Middle frontal gyrus (tissue), 1 donor: ENCODE measurements around the gene DHFR2.
"Not testable (repeated sequence)": the region's sequence is repeated elsewhere in the genome, so short reads cannot be mapped to it uniquely, and the experiment has no call there.

ENCODE experiments used
- DNase-seq: peaks from one replicate; pipeline ENCODE4 v3.0.0-alpha.2; 2015; ENCODE audit warnings: low spot score; ENCODE audit errors: extremely low spot score

Gene DHFR2

DNA sequence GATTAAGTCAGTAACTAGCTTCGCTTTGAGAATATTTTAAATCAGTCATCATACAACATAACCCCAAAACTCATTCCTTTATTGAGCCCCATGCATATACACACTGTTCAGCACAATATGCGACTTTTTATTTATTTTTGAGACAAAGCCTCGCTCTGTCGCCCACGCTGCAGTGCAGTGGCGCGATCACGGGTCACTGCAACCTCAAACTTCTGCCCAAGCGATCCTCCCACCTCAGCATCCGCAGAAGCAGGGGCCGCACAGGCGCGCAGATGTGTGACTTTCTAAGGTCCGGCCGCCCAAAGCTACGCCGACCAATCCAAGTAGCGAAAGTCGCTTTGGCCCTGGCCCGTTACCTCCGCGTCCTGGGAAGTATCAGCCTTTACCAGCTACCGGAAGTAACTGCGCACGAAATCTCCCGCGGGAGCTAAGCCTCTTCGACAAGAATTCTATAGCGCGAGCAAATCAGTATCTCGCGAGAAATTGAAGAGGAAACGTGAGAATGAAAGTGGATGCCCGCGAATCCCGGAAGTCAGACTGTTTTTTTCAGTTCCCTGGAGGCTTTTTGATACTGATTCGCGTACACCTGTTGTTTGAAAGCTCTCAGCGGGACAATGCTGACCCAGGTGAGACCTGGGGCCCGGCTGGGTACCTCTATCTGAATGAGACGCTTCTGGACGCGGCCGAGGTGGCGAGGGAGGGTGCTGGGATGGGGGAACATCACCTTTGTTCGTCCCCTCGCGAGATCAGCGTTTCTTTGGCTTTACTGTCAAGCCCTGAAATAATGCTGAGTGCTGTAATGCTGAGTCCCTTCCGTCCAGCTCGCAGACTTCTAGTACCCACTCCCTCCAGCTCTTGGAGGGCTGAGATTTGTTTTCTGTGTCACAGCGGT, at the start of gene DHFR2, which contains the start of gene NSUN3:
Gene DHFR2, minus strand, starts transcription at position 404 of the 892 bp plus-strand sequence. CDS start 1,405 bp downstream, outside the sequence.
Gene NSUN3, plus strand, starts transcription at position 549 of the 892 bp plus-strand sequence. Its CDS starts 66 bp downstream, at position 615.
- DNase-seq = peak; percentile 89

GRCh38 chr3:94110854-94111253, 48.1 kb upstream of the DHFR2 start:
- DNase-seq = no peak

- not testable (repeated sequence) for DNase-seq
Measured at GRCh38 chr3:94110232-94110631, 47.5 kb upstream of the DHFR2 start.

- no peak for DNase-seq
Measured at GRCh38 chr3:94106268-94106667, 43.6 kb upstream of the DHFR2 start.

GRCh38 chr3:94101860-94102259, 39.1 kb upstream of the DHFR2 start:
- no peak for DNase-seq

- DNase-seq = no peak
Measured at GRCh38 chr3:94099311-94099710, 36.6 kb upstream of the DHFR2 start.

DNA sequence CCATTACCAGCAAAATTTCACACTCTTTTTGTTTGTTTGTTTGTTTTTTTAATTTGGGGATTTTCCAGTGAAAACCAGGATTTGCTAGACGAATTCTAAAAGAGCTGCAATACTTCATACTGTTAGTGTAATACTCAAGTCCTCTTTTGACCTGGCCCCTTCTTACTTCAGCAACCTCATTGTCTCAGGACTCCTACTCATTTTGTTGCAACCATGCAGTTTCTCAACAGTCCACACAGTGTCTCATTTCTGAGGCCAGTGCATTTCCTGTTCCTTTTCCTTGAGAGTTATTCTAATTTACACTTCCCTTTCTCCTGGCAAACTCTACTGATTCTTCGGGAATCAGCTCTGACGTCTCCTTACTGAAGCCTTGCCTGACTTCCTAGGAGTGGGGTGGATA, 35.7 kb upstream of the DHFR2 start:
- no peak for DNase-seq

DNA sequence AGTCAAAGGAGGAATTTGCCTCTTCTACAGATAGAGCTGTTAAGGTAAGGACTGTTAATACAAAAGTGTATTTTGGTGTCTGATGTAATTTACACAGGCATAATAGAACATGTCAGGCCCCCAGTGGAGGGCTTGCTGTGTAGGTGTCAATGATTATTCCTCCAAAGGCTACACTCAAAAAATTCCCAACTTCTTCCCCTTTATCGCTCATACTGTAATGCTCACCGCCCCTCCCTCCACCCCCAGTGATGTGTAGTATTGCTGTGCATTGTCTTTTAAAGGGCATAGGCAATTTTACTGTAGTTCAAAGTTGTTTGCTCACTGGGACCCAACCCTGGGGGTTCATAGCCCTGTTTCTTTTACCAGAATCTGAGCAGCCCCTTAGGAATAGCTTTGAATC, 32.4 kb upstream of the DHFR2 start:
- DNase-seq = no peak

DNA sequence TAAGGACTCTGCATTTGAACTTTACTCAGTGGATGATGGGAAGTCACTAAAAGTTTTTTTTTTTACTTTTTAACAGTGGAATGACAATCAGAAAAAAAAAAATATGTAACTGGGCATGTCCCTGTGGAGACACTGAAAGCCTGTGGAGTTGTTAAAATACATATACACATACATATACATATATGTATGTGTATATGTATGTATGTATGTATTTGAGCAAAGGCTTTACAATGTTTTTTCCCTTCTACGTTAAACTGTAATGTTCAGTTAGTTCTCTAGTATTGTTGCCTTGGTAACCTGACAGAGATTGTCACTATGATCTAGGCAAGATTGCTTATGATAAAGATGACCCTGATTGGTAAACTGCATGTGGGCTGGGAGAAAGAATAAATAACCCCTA, 30.4 kb upstream of the DHFR2 start:
- DNase-seq = no peak

GRCh38 chr3:94092086-94092485, 29.4 kb upstream of the DHFR2 start:
- DNase-seq = no peak

DNA sequence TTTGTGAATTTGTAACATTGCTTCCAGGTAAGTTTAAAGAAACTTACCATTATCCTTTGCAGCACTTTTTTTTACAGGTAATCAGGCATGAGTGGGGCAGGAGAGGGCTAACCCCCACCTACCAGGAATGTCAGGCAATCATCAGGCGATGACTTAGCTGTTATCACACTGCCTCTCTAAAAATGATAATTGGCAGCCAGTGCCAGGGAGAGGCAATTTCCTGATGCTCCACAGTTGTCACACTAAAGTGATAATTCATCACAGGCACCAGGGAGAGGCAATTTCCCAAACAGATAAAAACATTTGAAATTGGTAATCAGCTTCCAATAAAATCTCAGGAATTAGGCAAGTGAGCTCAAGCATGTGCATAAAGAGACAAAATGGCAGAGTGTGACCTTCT, 26.4 kb upstream of the DHFR2 start:
- no peak for DNase-seq

DNA sequence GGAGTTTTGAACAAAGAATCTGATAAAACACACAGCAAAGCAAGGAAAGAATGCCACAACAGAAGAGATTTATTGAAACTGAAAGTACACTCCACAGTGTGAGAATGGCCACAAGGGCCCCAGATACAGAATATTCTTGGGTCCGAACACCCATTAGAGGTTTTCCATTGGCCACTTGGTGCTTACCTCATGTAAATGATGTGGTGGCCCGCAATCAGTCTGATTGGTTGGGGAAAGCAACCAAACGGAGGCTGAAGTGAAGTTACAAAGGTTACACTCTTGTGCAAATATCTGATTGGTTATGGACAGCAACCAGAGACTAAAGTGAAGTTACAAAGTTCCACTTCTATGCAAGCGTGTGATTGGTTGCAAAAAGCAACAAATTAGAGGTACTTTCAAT, 20.5 kb upstream of the DHFR2 start:
- no peak for DNase-seq

- DNase-seq = no peak
Measured at GRCh38 chr3:94082391-94082937, 19.7 kb upstream of the DHFR2 start.

GRCh38 chr3:94081884-94082283, 19.2 kb upstream of the DHFR2 start:
- DNase-seq = no peak

DNA sequence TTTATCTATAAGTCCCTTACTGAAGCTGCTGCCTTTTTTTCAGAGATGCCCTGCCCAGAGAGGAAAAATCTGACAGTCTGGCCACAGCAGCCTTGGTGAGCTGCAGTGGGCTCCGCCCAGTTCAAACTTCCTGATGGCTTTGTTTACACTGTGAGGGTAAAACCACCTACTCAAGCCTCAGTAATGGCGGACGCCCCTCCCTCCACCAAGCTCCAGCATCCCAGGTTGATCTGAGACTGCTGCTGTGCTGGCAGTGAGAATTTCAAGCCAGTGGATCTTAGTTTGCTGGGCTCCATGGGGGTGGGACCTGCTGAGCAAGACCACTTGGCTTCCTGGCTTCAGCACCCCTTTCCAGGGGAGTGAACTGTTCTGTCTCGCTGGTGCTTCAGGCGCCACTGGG, 17.8 kb upstream of the DHFR2 start:
- not testable (repeated sequence) for DNase-seq

GRCh38 chr3:94076055-94076454, 13.3 kb upstream of the DHFR2 start:
- no peak for DNase-seq

DNA sequence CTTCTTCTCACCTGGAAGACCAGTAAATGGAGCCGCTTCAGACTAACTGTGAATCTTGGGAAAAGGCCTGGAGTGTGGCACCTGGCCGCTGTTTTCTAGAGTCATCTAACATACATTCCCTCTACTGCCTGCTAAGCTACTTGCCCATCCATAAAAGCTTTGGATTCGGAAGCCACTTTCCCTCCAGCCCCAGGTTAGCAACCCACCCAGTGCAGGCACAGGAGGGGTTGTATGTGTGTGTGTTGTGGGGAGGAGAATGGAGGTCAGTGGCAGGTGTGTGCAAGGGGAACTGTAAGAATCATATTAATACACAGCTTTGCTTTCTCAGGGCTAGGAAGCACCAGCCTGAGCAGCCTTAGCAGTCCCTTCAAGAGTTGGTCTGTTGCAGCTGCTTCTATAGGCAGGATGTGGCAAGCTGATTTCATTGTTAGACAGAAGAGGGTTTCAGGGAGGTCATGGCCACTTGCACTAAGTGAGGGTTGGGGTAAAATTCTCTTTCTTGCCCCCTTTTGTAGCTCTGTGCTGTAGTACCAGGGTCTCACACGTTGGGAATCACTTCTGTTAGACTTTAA, 9.1 kb upstream of the DHFR2 start:
- DNase-seq = no peak

GRCh38 chr3:94070341-94070911, 7.7 kb upstream of the DHFR2 start:
- DNase-seq = no peak

DNA sequence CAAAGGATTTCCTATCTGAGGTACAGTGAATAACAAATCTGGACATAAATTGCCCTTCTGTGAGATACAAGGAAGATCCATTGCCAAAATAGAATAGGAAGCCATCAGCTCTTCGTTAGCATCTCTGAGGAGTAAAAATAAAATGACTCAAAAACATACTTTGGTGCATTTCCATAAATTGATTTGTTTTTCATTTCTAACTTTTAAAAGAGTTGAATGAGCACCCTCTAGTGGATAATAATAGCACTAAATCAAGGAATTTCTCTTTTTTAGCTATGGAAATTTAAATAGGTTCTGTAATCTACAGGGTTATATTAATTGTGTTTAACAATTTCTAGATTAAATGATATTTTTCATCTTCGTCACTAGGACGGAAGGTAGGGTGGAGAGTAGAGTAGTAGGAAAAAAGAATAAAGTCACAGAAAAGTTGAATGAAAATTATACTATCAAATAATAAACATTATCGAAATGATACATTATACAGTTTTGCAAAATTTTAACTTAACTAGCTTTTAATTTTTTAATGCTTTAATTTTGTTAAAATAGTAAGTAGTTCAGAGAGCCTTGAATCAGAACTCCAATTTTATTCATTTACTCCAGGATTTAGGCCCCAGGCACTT, 6.6 kb upstream of the DHFR2 start:
- DNase-seq = no peak

GRCh38 chr3:94066506-94067500, 4.1 kb upstream of the DHFR2 start:
- DNase-seq = no peak
